Large intestine (tissue), 3 donors: ENCODE data around the gene ERCC2. TPM values are rescaled to one million over a fixed set of nuclear protein-coding genes. Genes with fewer than 3 reads are reported as not detected.

Experiments
- DNase-seq, 2 donors: peaks; one replicate each; pipeline versions ENCODE4 v3.0.0 to v3.0.0-alpha.2; 2013
- H3K27ac ChIP-seq: one replicate; pipeline ENCODE4 v1.5.1; 2013; ENCODE audit warnings: low read length
- H3K27me3 ChIP-seq: 2 replicates; pipeline ENCODE4 v1.6.1; 2013; ENCODE audit warnings: low read length; ENCODE audit not compliant: control insufficient read depth, insufficient read depth
- H3K36me3 ChIP-seq: 2 replicates; pipeline ENCODE4 v1.6.1; 2013; ENCODE audit warnings: low read length; ENCODE audit not compliant: control insufficient read depth, insufficient read depth
- H3K4me1 ChIP-seq: one replicate; pipeline ENCODE4 v1.6.1; 2013; ENCODE audit warnings: low read length; ENCODE audit not compliant: control insufficient read depth, insufficient read depth
- H3K4me3 ChIP-seq: one replicate; pipeline ENCODE4 v1.5.1; 2013; ENCODE audit warnings: low read length
- H3K9me3 ChIP-seq: one replicate; pipeline ENCODE4 v1.6.1; 2013; ENCODE audit warnings: mild to moderate bottlenecking, low read depth, low read length, moderate library complexity; ENCODE audit not compliant: control insufficient read depth
- WGBS: methylation state at CpG from one replicate; pipeline ENCODE4 v1.1.5; 2013; ENCODE audit warnings: low lambda C conversion rate; ENCODE audit not compliant: insufficient coverage; 5-methylcytosine and 5-hydroxymethylcytosine counted together
- polyA plus RNA-seq: library from polyadenylated mRNA; unstranded; fragments of 120-200 nt; gene quantifications from one replicate; pipeline ENCODE4 v1.2.1, GENCODE V29; 2013

Gene ERCC2
- polyA plus RNA-seq, 1 donor: 18.2 TPM

DNA sequence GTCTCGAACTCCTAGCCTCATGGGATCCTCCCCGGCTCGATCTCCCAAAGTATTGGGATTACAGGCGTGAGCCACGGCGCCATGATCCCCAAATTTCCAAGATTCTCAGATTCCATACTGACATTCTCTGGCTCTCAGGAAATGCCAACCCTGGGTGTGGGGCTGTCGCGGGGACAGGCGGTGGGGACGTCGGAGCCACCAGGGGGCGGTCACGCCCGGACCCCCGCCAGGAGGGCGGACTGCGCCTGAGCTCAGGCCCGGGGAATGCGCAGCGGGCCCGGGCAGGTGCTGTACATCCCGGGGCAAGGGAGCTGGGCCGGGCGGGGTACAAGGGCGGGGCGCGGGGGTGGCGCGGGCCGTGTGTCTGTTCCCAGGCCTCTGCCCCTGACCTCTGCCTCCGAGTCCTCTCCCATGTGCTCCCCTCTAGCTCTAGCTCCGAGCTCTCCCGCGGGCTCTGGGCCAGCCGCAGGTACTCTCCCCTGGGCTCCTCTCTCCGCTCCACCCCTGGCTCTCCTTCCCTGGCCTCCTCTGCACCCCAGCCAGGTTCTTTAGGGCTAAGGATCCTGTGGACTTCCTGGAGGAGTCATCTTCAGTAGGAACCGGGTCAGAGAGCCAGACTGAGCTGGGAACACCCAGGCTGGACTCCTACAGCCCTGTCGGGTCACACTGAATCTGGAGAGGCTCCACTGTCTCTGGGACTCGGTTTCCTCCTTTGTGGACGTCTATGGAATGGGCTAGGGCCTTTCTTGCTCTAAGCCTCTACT lies 32.1 kb upstream of the ERCC2 start:
- no peak overlapping the region for H3K27ac ChIP-seq
- H3K27me3 ChIP-seq: peaks cover 25% of the 10 kb centered on the region
- H3K4me1 ChIP-seq: peaks cover 26% of the 10 kb centered on the region
- H3K9me3 ChIP-seq: no peaks in the 10 kb centered on the region
- H3K36me3 ChIP-seq: no peaks in the 10 kb centered on the region
- 60% methylated on average over 2 of the region's 40 CpGs for WGBS
- peak; percentile 52 to 72 for DNase-seq
- no peak overlapping the region for H3K4me3 ChIP-seq

DNA sequence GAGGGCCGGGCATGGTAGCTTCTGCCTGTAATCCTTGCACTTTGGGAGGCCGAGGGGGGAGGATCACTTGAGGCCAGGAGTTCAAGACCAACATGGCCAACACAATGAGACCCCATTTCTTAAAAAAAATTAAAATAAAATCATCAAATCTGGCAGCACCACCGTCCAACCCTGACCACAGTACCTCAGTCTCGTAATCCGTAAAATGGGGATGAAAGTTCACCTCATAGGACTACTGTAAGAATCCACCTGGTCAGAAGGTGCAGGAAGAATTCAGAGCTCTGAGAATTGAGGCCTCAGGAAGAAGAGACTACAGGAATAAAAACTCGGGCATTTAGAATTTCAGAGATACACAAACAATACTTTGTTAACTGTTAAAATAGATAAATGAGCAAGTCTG lies 31.4 kb upstream of the ERCC2 start:
- no peaks in the 10 kb centered on the region for H3K36me3 ChIP-seq
- DNase-seq: no peak
- peaks cover 29% of the 10 kb centered on the region for H3K27me3 ChIP-seq
- H3K4me3 ChIP-seq: no peak overlapping the region
- H3K9me3 ChIP-seq: no peaks in the 10 kb centered on the region
- no CpG with 5 or more reads among the region's 6 CpGs for WGBS
- H3K4me1 ChIP-seq: peaks cover 26% of the 10 kb centered on the region
- H3K27ac ChIP-seq: no peak overlapping the region

DNA sequence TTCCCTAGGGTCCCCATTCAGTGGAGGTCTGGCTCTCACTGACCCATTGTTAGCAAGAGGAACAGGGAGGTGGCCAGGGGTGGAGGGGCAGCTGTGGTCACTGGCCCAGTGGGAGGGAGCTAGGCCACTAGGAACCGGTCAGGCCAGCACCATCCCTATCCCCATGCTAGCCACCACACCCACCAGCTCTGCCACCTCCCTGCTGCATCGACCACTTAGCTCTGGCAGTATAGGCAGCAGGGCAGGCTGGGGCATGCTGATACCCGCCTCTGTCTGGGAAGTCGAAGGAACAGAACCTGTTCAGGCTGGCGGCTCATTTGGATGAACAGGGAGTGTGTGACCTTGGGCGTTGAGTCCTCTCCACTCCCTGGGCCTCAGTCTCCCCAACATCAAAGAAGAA lies 29.8 kb upstream of the ERCC2 start:
- no peak overlapping the region for H3K4me3 ChIP-seq
- H3K9me3 ChIP-seq: no peaks in the 10 kb centered on the region
- peaks cover 38% of the 10 kb centered on the region for H3K27me3 ChIP-seq
- no peaks in the 10 kb centered on the region for H3K36me3 ChIP-seq
- peaks cover 25% of the 10 kb centered on the region for H3K4me1 ChIP-seq
- no peak overlapping the region for H3K27ac ChIP-seq
- WGBS: no CpG with 5 or more reads among the region's 6 CpGs
- no peak for DNase-seq

DNA sequence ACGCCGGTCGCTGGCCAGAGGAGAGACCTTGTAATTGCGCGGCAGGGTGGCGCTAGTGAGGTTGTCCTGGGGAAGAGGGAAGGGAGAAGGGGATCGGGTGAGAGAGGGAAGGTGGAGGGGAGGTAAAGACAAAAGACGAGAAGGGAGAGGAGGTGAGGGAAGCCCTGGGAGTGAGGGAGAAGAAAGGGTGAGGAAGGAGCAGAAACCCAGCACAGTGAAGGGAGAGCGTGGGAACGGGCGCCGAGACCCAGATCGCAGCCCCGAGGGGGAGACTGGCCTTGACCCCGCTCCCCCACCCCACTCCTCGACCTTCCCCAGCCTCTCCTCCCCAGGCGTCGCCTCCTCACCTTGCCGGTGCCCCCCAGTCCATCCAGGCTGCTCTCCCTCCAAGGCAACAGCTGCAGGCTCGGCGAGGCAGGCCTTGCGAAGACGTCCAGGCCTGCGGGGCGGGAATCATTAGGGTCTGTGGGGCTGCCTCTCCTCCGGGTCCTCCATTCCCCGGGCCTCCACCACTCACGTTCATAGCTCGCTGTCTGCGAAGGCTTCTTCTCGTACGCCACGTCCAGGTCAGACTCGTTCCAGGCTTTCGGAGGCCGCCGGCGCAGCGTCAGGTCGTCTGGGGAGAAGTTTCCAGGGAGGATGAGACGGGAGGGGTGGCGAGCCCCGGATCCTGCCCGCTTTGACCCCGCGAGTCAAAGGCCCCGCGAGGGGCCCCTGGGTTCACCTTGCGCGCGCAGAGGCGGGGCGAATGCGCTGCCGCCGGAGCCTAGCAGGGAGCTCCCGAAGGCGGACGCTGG lies 25.6 kb upstream of the ERCC2 start:
- Histone ChIP-seq H3K4me3 (no peak overlapping the region), H3K27me3 (peaks cover 14% of the 10 kb centered on the region), H3K4me1 (peaks cover 11% of the 10 kb centered on the region), H3K36me3 (no peaks in the 10 kb centered on the region), H3K27ac (no peak overlapping the region), H3K9me3 (no peaks in the 10 kb centered on the region)
- DNase-seq: no peak
- 76% methylated on average over 2 of the region's 59 CpGs for WGBS

DNA sequence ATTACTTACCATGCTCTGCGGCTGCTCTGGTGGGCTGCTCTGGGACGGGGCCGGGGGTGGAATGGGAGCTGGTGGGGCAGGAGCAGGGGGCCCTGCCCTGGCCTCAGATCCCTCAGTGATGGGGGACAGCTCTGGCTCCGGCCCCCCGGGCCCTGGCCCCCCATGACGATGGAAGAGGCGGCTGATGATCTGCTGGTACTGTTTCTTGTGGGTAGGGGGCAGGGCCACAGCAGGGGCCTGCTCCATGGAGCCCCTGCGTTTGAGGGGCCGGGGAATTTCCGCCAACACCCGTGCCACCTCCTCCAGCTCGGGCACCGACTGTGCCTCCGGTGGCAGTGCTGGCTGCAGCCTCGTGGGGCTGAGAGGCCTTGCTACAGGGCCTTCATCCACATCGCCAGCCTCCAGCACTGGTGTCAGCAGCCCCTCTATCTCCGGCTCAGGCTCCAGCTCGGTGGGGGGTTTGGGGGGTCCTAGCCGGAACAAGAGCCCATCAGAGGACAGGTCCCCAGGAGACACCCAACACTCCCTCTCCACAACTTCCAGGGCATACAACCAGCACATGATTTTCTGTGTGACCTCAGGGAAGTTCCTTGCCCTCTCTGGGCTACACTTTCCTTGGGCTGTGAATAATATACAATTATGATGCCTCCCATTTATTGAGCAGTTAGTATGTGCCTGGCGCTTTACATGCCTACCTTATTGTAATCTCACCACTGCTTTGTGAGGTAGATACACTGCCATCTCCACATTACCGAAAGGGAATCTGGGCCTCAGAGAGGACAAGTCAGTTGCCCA lies 21.7 kb upstream of the ERCC2 start:
- Histone ChIP-seq H3K36me3 (no peaks in the 10 kb centered on the region), H3K27ac (no peak overlapping the region), H3K27me3 (peaks cover 15% of the 10 kb centered on the region), H3K4me3 (no peak overlapping the region), H3K9me3 (no peaks in the 10 kb centered on the region), H3K4me1 (no peaks in the 10 kb centered on the region)
- DNase-seq: no peak
- no CpG with 5 or more reads among the region's 21 CpGs for WGBS

DNA sequence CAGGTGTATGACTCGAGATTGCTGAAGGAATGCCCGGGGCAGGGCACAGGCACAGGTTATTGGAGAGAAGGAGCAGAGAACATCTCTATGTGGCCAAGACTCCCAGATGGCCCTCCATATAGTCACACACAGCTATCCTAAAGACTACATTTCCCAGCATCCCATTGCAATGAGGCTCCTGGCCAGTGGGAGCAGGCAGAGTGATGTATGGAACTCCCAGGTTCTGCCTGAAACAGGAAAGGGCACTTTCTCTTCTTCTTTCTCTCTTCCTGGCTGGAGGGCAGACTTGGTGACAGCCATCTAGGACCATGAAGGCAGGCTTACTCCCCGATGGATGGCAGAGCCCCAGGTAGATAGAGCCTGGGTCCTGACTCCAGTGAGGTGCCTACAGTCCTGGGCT lies 21.0 kb upstream of the ERCC2 start:
- Histone ChIP-seq H3K27me3 (peaks cover 15% of the 10 kb centered on the region), H3K36me3 (no peaks in the 10 kb centered on the region), H3K4me3 (no peak overlapping the region), H3K27ac (no peak overlapping the region), H3K4me1 (no peaks in the 10 kb centered on the region), H3K9me3 (no peaks in the 10 kb centered on the region)
- DNase-seq: no peak
- WGBS: no CpG with 5 or more reads among the region's 3 CpGs

DNA sequence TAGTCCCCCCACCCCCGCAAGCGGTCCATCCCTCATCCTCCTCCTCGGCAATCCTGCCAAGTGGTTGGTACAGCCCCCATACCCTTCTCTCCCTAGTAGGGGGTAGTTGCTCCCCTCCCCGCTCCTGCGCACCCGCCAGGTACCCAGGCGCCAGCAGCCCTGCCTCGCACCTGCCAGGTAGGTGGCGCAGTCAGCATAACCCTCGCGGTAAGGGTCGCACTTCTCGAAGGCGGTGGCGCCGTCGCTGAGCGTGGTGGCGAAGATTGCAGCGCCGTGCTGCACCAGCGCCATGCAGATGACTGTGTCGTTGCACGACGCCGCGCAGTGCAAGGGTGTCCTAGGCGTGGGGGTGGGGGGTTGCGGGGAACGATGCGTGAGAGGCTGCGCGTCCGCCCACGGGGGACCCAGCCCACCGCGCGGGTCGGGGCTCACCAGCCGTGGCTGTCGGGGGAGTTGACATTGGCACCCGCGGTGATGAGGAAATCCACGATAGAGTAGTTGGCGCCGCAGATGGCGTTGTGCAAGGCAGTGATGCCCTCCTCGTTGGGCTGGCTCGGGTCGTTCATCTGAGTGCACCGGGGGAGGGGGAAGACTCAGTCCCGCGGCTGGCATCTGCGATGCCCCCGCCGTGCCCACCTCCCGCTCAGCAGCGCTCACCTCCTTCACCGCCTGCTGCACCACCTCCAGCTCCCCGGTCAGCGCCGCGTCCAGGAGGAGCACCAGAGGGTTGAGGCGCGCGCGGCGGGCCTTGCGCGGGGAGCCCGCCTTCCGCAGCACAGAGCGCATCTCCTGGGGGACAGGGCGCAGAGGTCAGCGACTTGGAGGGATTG lies 15.2 kb upstream of the ERCC2 start:
- H3K27ac ChIP-seq: no peak overlapping the region
- H3K27me3 ChIP-seq: peaks cover 22% of the 10 kb centered on the region
- H3K9me3 ChIP-seq: peaks cover 5% of the 10 kb centered on the region
- no peak overlapping the region for H3K4me3 ChIP-seq
- no peaks in the 10 kb centered on the region for H3K4me1 ChIP-seq
- no peak for DNase-seq
- no peaks in the 10 kb centered on the region for H3K36me3 ChIP-seq
- WGBS: no CpG with 5 or more reads among the region's 75 CpGs

DNA sequence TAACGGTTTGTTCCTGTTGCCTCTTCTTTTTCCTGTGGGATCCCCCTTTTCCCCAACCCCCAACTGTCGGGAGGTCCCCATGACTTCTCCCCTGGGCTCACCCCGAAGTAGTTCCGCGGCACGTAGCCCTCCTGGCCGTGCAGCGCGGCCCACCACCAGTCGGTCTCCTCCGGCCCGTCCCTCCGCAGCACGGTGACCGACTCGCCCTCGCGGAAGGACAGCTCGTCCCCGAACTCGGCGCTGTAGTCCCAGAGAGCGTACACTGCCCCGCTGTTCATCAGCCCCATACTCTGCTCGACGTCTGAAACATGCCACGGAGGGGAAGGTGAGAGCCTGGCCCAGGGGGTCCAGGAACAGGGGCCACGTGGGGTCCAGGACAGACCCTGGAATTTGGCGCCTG lies 12.1 kb upstream of the ERCC2 start:
- no CpG with 5 or more reads among the region's 29 CpGs for WGBS
- DNase-seq: no peak
- no peak overlapping the region for H3K4me3 ChIP-seq

DNA sequence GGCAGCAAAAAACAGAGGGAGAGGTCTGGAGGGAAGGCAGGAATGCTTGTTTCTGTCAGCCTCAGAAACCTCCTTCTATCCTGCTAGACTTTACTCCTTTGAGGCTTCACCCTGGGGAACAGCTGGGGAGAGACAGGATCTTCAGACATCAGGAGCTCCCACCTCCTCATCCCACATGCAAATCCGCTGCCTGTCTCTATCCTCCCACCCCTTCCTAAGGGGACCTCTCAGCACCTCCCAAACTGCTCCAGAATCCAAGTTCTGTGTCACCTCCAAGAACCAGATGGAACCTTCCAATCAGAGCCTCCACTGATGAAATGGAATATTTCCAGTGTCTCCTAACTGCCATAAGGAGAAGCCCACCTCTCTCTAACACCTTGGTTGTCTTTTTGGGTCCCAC lies 9.7 kb upstream of the ERCC2 start:
- no peaks in the 10 kb centered on the region for H3K36me3 ChIP-seq
- DNase-seq: no peak
- no CpG with 5 or more reads among the region's 1 CpG for WGBS

More for the DNA sequence above, 12.1 kb upstream of the ERCC2 start:
- no peaks in the 10 kb centered on the region for H3K36me3 ChIP-seq
- peaks cover 22% of the 10 kb centered on the region for H3K27me3 ChIP-seq
- peaks cover 5% of the 10 kb centered on the region for H3K9me3 ChIP-seq
- no peaks in the 10 kb centered on the region for H3K4me1 ChIP-seq
- no peak overlapping the region for H3K27ac ChIP-seq

More for the DNA sequence above, 9.7 kb upstream of the ERCC2 start:
- peaks cover 5% of the 10 kb centered on the region for H3K27me3 ChIP-seq
- no peaks in the 10 kb centered on the region for H3K4me1 ChIP-seq
- H3K9me3 ChIP-seq: no peaks in the 10 kb centered on the region
- no peak overlapping the region for H3K4me3 ChIP-seq
- no peak overlapping the region for H3K27ac ChIP-seq
